ENCODE results near the gene TCEA2.
A peak's percentile ranks its signal among the peaks of the same experiment; 100 is the strongest.
"Not testable (repeated sequence)": the region's sequence is repeated elsewhere in the genome, so short reads cannot be mapped to it uniquely, and the experiment has no call there.

The TCEA2 gene

DNA sequence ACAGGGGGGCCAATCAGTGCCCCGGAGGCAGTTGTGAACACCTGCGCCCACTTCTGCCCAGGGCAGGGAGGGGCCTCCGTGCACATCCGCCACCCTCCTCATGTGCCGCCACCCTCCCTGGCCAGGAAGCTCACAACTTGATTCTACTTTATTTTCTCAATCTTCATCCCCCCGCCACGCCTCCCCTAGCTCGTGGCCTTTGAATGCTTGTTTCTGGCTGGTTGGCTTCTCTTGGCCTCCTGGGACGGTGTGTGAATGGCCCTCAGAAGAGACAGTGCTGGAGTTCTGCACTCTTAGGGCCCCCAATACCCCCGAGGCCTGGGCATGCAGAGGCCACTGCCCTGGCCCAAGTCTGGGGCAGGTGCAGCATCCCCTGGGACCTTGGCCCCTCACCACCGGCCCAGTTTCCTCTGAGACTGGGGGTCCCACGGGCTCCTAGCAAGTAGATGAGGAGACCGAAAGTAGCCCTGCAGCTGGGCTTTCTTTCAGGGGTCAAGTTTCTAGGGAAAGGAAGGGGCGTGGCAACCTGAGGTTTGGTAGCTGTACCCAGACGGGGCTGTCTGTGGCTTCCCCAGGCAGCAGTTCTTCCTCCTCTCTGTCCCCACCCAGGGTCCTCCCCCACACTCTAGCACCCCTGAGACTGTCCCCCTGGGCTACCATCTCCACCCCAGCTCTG is 15.0 kb downstream of the TCEA2 start:
- peak in 1 of 2 donors; percentile 38 for DNase-seq (ENCODE audit: low read depth in 2 of 2)

DNA sequence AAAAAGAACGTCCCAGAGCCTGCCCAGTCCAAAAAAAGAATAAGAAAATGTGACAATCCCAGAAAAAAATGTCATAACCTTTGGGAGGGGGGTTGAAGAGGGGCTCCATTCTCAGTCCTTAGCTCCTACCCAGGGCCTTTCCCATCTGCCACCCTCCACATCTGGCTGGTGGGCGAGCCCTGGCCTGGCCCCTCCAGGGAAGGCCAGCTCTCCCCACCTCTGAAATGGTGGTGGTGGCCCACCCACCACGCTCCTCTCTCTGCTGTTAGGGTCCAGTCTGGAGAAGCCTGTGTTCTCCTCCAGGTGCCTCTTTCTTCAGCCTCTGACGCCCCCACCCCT is 15.9 kb downstream of the TCEA2 start:
- no peak for DNase-seq (ENCODE audit: low read depth in 2 of 2)

DNA sequence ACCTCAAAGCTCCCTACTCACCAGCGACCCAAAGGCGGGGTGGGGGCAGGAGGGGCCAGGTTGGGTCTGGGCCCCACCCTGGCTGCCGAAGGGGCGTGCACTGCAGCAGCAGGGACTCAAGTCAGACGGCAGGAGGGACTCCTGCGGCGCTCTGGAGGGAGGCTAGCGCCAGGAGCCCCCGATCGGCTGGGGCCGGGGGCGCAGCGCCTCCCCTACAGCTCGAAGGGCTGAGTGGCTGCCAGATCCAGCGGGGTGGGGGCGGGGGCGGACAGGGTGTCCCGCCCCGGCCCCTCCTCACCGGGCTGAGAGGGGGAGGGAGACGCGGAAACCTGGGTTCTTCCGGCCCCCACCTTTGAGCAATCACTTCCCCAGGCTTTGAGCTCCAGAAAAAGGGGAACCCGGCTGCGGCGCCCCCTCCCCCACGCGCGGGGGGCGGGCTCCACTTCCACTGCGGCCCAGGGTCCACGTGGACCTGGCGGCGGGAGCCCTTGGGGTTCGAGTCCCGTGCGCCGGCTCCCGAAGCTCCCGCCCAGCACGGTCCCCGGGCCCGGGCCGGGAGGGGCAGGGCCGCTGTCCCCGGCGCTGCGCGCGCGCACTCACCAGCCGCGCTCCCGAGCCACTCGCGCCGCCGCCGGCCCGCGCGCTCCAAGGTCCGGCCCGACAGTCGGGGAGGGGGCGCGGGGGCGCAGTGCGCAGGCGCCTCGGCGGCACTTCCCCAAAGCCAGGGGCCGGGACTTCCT is 16.4 kb downstream of the TCEA2 start, which contains the start of gene RGS19:
RGS19 (minus strand) TSS at position 246 of the 740 bp plus-strand sequence. CDS start 2,632 bp downstream, outside the sequence.
- peak in 1 of 2 donors; percentile 49 for DNase-seq (ENCODE audit: low read depth in 2 of 2)

DNA sequence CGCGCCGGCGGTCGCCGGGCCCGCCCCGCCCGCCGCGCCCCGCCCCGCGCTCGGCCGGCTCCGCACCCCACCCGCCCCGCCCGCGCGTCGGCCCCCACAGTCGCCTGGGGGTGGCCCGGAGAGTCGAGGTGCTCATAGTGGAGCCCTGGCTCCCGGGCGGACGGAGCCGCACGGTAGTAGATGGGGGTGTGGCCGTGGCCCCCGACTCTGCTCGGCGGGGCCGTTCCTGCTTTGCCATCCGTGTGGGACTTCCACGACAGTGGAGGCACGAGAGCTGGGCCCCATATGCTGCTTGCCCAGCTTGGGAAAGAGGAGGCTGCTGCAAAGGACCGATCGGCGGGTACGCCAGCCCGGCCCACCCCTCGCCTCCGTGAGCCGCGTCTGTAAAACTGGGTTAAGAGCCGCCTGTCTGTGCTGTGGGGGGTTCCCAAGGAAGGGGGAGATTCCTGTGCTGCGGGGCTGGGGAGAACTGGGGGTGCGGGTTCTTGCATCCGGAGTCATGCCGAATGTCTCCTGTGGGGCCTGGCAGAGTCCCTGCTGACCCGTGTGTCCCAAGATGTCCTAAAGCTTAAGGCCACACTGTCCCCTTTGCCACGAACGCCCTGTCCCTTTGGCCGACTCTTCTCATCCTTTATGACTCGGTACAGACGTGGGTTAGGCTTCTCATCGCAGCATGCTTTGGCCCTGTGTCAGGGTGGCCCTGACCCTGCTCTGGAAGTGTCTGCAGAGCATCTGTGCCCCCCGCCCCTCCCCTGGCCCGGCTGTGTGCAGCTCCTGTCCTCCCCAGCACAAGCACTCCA is 17.2 kb downstream of the TCEA2 start, which contains the start of gene OPRL1:
OPRL1 (plus strand) TSS at position 70 of the 800 bp plus-strand sequence. CDS start 12,639 bp downstream, outside the sequence.
- DNase-seq (ENCODE audit: low read depth in 2 of 2) = no peak

DNA sequence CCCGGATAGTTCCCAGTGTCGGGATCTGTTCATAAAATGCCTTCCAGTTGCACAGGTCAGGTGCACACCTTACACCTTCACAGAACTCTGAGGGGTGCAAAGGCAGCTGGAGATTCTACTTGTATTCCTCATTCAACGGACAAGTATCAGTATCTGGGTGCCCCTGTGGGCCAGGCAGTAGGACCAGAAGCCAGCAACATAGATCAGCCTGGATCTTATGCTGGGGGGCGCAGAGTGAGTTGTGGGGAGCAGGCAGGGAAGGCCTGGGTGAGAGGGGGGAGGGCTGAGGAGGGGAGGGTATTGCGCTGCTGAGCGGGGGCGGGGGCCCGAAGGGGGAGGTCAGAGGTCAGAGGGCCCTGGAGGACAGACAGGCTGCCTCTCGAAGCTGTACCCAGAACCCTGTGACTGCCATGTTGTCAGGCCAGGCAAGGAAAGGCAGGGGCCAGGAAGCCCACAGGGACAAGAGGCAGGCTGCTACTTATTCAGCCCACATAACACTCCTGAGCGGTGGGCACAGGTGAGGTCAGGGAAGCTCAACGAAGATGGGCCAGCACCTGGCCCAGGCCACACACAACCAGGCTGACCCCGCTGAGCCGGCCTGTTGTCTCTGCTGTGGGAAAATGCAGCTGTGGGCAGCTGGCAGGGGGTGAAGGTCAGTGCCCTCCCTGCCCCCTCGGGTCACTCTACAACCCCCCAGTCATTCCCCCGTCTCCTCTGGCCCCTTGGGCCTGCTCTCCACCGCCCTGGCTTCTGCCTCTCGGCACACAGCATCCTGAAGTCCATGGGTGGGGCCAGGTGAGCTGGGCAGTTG is 18.0 kb downstream of the TCEA2 start:
- DNase-seq (ENCODE audit: low read depth in 2 of 2) = no peak

DNA sequence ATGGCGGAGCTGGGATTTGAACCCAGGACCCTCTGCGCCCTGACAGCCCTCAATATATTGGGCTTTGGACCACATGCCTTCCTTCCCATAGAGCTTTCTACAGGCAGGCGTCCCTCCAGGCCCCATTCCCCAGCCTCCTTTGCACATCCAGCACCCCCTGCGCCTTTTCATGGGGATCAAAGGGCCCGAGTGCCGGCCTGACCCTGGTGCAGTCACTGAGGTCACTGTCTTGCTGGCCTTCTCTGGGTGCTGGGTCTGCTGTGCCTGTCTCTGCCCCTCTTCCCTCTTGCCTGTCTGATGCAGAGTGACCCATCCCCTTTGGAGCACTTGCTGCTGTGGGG is 18.6 kb downstream of the TCEA2 start:
- no peak for DNase-seq (ENCODE audit: low read depth in 2 of 2)

DNA sequence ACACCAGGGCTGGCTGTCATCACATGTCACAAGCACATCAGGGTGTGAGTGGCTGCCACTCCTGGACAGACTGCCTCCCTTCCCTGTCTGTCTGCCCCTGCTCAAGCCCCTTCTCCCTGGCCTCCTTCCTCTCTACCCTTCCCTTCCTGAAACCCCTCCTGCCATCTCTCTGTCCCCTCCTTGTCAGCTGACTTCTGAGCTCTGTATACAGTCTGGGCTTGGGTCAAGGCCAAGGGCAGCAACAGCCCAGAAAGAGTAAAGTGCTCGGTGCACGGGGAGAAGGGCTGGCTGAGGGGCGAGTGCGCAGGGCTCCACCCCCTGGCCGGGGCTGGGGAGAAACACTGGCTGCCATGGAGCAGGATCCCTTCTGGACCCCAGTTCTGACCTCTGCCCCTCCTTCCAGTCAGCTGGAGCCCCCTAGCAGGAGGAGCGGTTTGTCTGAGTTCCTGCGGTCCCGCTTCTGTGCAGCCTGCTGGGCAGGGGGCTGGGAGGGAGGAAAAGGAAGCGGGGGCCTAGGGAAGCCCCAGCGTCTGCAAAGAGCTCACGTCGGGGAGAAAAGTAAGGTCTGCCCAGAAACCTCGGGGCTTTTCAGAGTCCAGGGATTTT is 19.2 kb downstream of the TCEA2 start:
- DNase-seq (ENCODE audit: low read depth in 2 of 2) = no peak

DNA sequence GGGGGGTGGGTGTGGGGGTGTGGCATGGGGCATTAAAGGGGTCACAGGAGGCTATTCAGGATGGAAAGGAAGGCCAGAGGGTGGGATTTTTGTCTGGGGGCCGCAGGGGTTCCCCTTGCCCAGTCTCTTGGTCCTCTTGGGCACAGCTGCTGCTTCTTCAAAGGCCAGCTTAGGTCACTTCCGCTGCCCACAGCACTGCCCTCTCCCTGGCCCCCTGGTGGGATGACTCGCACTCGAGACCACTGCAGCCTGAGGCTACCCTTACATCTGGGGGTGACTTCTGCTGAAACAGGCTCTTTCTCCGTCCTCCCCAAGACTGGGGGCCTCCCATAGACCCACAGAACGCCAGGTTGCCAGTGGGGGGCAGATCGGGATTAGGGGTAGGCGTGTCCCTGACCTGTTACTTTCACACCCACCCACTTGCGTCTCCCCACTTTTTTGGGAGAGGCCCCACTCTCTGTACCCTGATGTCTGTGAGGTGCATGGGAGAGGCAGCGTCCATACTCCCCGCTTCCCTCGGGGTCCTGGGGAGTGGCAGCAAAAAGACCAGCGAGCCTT is 19.9 kb downstream of the TCEA2 start:
- no peak for DNase-seq (ENCODE audit: low read depth in 2 of 2)

DNA sequence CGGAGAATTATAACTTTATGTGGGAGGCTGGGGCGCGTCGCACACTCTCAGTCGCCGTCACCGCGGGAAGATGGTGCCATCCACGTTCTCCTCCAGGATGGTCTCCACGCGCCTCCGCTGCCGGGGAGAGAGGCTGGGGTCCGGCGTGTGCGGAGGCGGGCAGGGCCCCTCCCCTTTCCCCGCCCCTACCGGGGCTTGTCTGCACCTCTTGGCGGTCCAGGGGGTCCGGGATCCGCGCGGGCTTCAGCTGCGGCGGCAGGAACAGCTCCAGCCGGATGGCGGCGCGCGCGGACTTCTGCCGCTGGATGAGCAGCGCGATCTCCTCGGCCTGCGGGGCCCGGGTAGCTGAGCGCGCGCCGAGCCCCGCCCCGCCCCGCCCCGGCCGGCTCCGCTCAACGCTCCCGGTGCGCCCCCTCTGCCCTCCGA is 20.4 kb downstream of the TCEA2 start:
- DNase-seq (ENCODE audit: low read depth in 2 of 2) = peak in 1 of 2 donors; percentile 65

DNA sequence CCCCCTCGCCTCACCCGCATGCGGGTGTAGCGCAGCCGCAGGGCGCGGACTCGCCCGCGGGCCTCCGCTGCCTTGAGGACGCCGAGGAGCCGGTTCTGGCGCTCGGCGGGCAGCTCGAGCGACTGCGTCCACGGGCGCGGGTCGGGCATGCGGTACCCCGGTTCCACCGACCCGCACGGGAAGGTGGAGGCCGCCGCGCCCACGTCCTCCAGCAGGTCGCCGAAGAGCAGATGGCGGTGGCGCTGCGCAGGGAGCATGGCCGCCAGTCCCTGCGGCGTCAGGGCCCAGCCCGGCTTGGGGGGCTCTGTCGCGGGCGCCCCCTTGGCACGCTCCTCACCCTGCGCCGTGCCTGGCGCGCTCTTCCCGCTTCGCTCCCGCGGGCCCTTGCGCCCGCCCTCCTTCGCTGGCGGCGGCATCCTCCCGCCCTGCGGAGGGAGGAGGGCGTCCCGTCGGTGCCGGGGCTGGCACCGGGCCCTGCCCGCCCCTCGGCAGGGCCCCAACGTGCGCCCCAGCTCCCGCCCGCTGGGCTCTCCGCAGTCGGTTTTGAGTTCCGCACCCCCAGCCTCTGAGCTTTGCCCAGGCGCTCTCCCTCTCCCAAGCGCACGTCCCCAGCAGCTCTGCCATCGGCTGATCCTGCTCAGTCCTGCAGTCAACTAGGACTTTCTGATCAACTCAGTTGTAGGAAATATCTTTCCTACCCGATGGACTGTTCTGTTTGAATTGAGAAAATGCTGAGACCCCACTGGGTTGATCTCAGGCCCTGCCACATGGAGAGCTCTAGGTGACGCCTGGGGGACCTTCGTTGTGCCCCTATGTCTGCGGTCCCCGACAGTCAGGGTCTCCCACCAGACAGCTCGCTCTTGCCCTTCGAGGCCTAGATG is 21.0 kb downstream of the TCEA2 start, which contains the start of gene LKAAEAR1:
LKAAEAR1 (minus strand) TSS at position 595 of the 881 bp plus-strand sequence; CDS start at position 416, 179 bp downstream.
- DNase-seq (ENCODE audit: low read depth in 2 of 2) = no peak

DNA sequence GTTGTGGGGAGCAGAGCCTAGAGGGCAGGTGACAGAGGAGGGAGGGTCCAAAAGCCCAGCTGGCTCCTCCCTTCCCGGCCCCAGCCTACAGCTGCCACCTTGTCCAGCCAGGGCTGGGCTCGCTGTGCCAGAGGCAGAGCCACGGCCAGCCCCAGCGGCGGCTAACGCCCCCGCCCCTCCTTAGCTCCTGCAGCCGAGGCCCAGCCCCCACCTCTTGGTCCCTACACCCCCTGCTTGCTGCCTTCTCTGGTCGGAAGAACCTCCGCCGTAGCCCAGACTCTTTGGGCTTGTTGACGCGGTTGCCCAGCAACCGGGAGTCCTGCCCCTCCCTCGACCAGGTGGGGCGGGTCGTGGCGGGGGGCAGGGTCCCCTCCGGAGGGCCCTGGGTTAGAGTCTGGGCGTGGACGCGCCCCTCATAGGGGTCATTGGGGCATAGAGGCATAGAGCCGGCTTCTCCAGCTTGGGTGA is 21.7 kb downstream of the TCEA2 start:
- DNase-seq (ENCODE audit: low read depth in 2 of 2) = no peak

DNA sequence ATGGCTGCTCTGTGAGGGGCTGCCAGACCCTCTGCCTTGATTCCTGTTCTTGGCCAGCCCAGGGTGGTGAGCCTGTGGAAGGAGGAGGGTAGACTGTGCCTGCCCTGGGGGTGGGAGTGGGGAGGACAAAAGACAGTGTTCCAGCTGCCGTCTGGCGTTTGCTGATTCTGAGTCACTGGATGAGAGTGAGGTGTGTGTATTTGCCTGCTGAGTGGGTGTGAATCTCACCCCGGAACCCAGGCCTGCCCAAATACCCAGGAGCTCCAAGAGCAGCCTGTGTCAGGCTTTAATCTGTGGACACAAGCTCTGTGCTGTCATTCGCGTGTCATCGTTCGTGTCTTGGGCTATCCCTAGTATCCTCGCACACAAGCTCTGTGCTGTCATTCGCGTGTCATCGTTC is 23.8 kb downstream of the TCEA2 start:
- DNase-seq (ENCODE audit: low read depth in 2 of 2) = no peak

DNA sequence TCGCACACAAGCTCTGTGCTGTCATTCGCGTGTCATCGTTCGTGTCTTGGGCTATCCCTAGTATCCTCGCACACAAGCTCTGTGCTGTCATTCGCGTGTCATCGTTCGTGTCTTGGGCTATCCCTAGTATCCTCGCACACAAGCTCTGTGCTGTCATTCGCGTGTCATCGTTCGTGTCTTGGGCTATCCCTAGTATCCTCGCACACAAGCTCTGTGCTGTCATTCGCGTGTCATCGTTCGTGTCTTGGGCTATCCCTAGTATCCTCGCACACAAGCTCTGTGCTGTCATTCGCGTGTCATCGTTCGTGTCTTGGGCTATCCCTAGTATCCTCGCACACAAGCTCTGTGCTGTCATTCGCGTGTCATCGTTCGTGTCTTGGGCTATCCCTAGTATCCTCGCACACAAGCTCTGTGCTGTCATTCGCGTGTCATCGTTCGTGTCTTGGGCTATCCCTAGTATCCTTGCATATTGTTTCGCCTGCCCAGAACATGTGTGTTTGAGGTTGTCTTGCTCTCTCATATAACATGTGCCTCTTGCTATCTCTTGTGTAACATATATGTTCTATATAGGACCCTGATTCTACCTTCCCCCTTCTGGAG is 24.3 kb downstream of the TCEA2 start:
- DNase-seq (ENCODE audit: low read depth in 2 of 2) = not testable (repeated sequence)

DNA sequence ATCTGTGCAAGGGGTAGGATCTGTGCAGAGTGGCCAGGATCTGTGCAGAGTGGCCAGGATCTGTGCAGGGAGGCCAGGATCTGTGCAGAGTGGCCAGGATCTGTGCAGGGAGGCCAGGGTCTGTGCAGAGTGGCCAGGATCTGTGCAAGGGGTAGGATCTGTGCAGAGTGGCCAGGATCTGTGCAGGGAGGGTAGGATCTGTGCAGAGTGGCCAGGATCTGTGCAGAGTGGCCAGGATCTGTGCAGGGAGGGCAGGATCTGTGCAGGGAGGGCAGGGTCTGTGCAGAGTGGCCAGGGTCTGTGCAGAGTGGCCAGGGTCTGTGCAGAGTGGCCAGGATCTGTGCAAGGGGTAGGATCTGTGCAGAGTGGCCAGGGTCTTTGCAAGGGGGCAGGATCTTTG is 25.6 kb downstream of the TCEA2 start:
- not testable (repeated sequence) for DNase-seq (ENCODE audit: low read depth in 2 of 2)

DNA sequence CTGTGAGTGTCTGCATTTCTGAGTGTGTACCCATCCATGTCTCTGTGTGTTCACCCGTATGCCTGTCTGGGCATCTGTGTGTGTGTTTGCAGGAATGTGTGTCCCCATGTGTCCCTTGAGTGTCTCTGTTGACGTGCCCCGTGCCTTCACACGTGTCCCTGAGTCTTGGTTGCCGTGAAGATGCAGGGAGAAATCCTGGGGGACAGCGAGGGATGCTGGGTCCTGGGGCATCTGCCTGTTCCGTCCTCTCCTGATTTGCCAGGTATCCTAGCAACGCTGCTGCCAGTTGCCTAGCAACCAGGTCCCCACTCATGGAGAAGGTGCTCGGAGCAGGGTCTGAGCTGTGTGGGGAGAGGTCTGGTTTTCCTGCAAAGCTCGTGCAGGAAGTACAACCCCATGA is 27.2 kb downstream of the TCEA2 start:
- DNase-seq (ENCODE audit: low read depth in 2 of 2) = no peak

DNA sequence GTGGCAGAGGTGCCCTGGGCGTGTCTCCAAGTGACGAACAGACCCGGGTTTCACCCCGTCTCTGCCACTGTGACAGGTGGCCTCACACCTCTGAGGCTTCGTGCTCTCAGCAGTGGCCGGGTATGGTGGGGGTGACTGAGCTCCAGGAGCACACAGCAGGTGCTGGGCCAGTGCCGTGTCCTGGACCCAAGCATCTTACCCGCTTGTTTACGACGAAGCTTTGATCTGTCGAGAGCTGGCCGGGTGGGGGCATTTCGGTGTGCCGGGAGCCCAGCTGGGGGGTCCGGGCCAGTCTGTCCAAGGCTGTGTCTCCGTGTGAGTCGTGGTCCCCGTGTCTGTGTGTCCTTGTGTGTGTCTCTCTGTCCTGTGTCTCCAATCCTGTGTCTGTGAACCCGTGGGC is 28.3 kb downstream of the TCEA2 start:
- no peak for DNase-seq (ENCODE audit: low read depth in 2 of 2)

DNA sequence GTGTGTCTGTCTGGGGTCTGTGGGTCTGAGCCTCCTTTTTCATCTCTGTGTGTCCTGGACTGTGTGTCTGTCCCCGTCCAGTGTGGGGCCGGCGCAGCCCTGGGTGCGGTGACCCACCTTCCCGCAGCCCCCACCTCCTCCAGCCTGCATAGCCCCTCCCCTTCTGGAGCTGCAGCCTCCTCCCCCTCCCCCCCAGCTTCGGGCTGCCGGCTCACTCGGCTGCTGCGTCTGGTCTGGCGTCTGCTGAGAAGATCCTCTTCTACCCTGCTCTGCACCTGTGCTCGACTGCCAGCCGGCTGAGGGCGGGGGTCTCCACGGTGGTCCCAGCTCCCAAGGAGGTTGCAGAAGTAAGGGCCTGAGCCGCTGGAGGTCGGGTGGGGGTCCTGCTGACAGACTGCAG is 28.8 kb downstream of the TCEA2 start:
- no peak for DNase-seq (ENCODE audit: low read depth in 2 of 2)

DNA sequence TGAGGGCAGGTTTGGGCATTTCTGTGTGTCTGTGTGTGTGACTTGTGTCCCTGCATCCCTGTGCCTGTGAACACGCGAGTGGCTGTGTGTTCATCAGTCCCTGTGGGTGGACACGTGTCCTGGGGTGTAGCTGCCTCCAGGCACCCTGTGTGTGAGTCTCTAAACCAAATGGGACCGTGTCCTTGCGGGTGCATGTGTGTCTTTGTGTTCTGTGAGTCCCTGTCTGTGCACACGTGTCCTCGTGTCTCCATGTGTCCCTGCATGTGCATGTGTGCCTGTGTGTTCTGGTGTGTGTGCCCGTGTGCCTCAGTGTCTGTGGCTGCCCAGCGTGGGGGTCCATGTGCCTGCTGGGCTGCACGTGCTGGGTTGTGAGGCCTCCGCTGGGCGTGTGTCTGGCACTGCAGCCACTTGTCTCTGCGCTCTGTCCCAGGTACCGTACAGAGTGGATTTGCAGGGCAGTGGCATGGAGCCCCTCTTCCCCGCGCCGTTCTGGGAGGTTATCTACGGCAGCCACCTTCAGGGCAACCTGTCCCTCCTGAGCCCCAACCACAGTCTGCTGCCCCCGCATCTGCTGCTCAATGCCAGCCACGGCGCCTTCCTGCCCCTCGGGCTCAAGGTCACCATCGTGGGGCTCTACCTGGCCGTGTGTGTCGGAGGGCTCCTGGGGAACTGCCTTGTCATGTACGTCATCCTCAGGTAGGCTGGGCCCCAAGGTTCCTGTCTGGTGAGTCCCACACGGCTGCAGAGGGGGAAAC is 29.4 kb downstream of the TCEA2 start:
- DNase-seq (ENCODE audit: low read depth in 2 of 2) = no peak

Measured in stimulated activated CD4-positive, alpha-beta T cell treated with anti-CD3 and anti-CD28 coated beads, Interleukin-15, amount 100 ng/mL, for 48 hours (primary cell).